K562 (cell line): Measurements from ENCODE around the gene SELENOI. TPM values are rescaled to one million over a fixed set of nuclear protein-coding genes. Genes with fewer than 3 reads are reported as not detected.
A peak's percentile ranks its signal among the peaks of the same experiment; 100 is the strongest.

Experiments used
- AFF4 ChIP-seq: sonication (generic); formaldehyde crosslinking; IDR thresholded peaks from 2 replicates; pipeline ENCODE4 v1.8.0; 2023; ENCODE audit warnings: mild to moderate bottlenecking, missing genetic modification reagents
- CAMTA2 ChIP-seq: fragments of 250-450 bp; sonication (Bioruptor Pico); conservative IDR thresholded peaks from 2 replicates; pipeline ENCODE4 v1.5.1; 2022
- CBFA2T2 ChIP-seq: fragments of 450-650 bp; conservative IDR thresholded peaks from 2 replicates; pipeline ENCODE4 v1.6.1; 2017; ENCODE audit warnings: mild to moderate bottlenecking
- CBX3 ChIP-seq, 2 experiments: IDR thresholded peaks; 1 replicate in 1 of 2; 2 replicates in 1 of 2; pipeline ENCODE4 v1.6.1; 2012; ENCODE audit warnings: inconsistent platforms in 2 of 2, low read length in 2 of 2, borderline replicate concordance in 1 of 2, control low read depth in 1 of 2
- ETS2 ChIP-seq: IDR thresholded peaks from 2 replicates; pipeline ENCODE4 v1.6.1; 2016; ENCODE audit warnings: borderline replicate concordance, missing genetic modification characterization, mild to moderate bottlenecking, moderate library complexity, missing compliant biosample characterization; ENCODE audit not compliant: poor library complexity, severe bottlenecking
- MIER1 ChIP-seq: fragments of 450-650 bp; IDR thresholded peaks from 2 replicates; pipeline ENCODE4 v1.6.1; 2016; ENCODE audit warnings: antibody characterized with exemption, mild to moderate bottlenecking, low read depth
- MLLT1 ChIP-seq, 2 experiments: fragments of 450-650 bp; IDR thresholded peaks; 2 replicates each; pipeline ENCODE4 v1.6.1; 2016
- PATZ1 ChIP-seq: fragments of 250-450 bp; sonication (Bioruptor Pico); IDR thresholded peaks from 2 replicates; pipeline ENCODE4 v1.5.0; 2020; ENCODE audit warnings: mild to moderate bottlenecking, borderline replicate concordance
- SMAD4 ChIP-seq: fragments of 250-450 bp; sonication (Bioruptor Pico); conservative IDR thresholded peaks from 2 replicates; pipeline ENCODE4 v1.8.0; 2021; ENCODE audit warnings: inconsistent platforms, mild to moderate bottlenecking, moderate library complexity
- STAT5A ChIP-seq: IDR thresholded peaks from 2 replicates; pipeline ENCODE4 v1.6.1; 2012; ENCODE audit warnings: low read length, inconsistent platforms, borderline replicate concordance
- TBP ChIP-seq: optimal IDR thresholded peaks from 2 replicates; pipeline ENCODE3; 2011; ENCODE audit warnings: low read depth, low read length, improper control_type of control experiment
- TGIF2 ChIP-seq: sonication (generic); formaldehyde crosslinking; IDR thresholded peaks from 2 replicates; pipeline ENCODE4 v1.8.1; 2022; ENCODE audit warnings: mild to moderate bottlenecking, missing genetic modification reagents, moderate library complexity
- THRB ChIP-seq: fragments of 450-650 bp; formaldehyde crosslinking; conservative IDR thresholded peaks from 2 replicates; pipeline ENCODE4 v1.4.0; 2022; ENCODE audit warnings: mild to moderate bottlenecking, missing genetic modification characterization
- ZBTB43 ChIP-seq: sonication (generic); formaldehyde crosslinking; IDR thresholded peaks from 2 replicates; pipeline ENCODE4 v1.8.0; 2023; ENCODE audit warnings: mild to moderate bottlenecking, missing genetic modification reagents
- ZNF263 ChIP-seq: sonication (generic); formaldehyde crosslinking; IDR thresholded peaks from 2 replicates; pipeline ENCODE4 v1.8.0; 2022; ENCODE audit warnings: mild to moderate bottlenecking, missing genetic modification reagents, borderline replicate concordance
- polyA plus RNA-seq, 8 experiments: library from polyadenylated mRNA; depleted of rRNA in 4 of 8; stranded (reverse) in 5 of 8; unstranded in 3 of 8; fragments of >200 nt; fragmentation: Nextera tagmentation in 2 of 8; fragmentation: Illumina TruSeq in 1 of 8; extraction: Ambion mirVana in 2 of 8; extraction: Trizol in 1 of 8; gene quantifications; 2 replicates each; pipeline versions ENCODE4 v1.2.1 to v1.2.3, GENCODE V29; 2011 to 2014; ENCODE audit warnings: inconsistent platforms in 1 of 8, missing spikeins in 1 of 8
- total RNA-seq, 7 experiments: library from RNA; depleted of rRNA in 6 of 7; stranded (reverse); fragments of >200 nt in 6 of 7; fragmentation: Illumina TruSeq in 2 of 7; extraction: Trizol in 2 of 7; gene quantifications; 2 replicates each; pipeline versions ENCODE4 v1.2.1 to v1.2.3, GENCODE V29; 2011 to 2021; ENCODE audit warnings: low replicate concordance in 1 of 7

Gene SELENOI
- total and polyA plus RNA-seq, 9 of the 15 experiments (the other 6 are each of a cell fraction or from before 2014, with no cell fraction given), result 9.6 to 46.9 (median 24.4) TPM

GRCh38 chr2:26345545-26346453 is at the start of gene SELENOI (continued):
- TF ChIP-seq AFF4 (CRISPR knock-in tag), result no peak; the same call in 1 of the 2 replicates
- TF ChIP-seq ZNF263 (CRISPR knock-in tag), result no peak
- no peak for TF ChIP-seq CBFA2T2
- TF ChIP-seq TBP, result peak; percentile 90
- no peak for TF ChIP-seq PATZ1 (CRISPR knock-in tag)
- 0 out of 2 replicates have a peak, but pooled peaks have one; percentile 63 for TF ChIP-seq CAMTA2 (CRISPR knock-in tag)
- no peak for TF ChIP-seq ZBTB43 (CRISPR knock-in tag)
- TF ChIP-seq CBX3 (IDR thresholded peaks at IDR 0.05; ENCODE audit: borderline replicate concordance in 1 of 2, low read length in 2 of 2), result peak in 1 of 2 experiments; percentile 65; a peak in 1 of 3 replicates
- no peak for TF ChIP-seq MIER1
- no peak for TF ChIP-seq STAT5A
- TF ChIP-seq THRB (CRISPR knock-in tag), result no peak
- TF ChIP-seq SMAD4, result no peak
- no peak for TF ChIP-seq TGIF2
- TF ChIP-seq MLLT1 (IDR thresholded peaks at IDR 0.05), result peak; percentile 90 to 95
- TF ChIP-seq ETS2 (tag), result no peak
